Peyer's patch (tissue), 4 donors: Measurements from ENCODE around the gene NODAL.

Experiments used
- CTCF ChIP-seq, 6 experiments: fragments of 450-650 bp in 4 of 6; fragments of 200-600 bp in 2 of 6; sonication (generic) in 1 of 6; IDR thresholded peaks; one replicate each; pipeline ENCODE4 v1.5.1; 2017 to 2019; ENCODE audit warnings: antibody characterized with exemption in 6 of 6, mild to moderate bottlenecking in 3 of 6, moderate library complexity in 1 of 6
- POLR2A ChIP-seq, 2 donors: fragments of 450-650 bp; IDR thresholded peaks; one replicate each; pipeline ENCODE4 v1.5.1; 2017; ENCODE audit warnings: antibody characterized with exemption in 2 of 2, mild to moderate bottlenecking in 2 of 2, moderate library complexity in 2 of 2

GRCh38 chr10:70430493-70431445 lies 10.7 kb downstream of the NODAL start:
- TF ChIP-seq CTCF (IDR thresholded peaks at IDR 0.05) (peak in 1 of 6 experiments; percentile 14), POLR2A (IDR thresholded peaks at IDR 0.05) (no peak)
